ENCODE results near the gene CCDC191.

Gene CCDC191

GRCh38 chr3:114026331-114026730 lies 30.0 kb downstream of the CCDC191 start:
- TF ChIP-seq, protein P1, sequence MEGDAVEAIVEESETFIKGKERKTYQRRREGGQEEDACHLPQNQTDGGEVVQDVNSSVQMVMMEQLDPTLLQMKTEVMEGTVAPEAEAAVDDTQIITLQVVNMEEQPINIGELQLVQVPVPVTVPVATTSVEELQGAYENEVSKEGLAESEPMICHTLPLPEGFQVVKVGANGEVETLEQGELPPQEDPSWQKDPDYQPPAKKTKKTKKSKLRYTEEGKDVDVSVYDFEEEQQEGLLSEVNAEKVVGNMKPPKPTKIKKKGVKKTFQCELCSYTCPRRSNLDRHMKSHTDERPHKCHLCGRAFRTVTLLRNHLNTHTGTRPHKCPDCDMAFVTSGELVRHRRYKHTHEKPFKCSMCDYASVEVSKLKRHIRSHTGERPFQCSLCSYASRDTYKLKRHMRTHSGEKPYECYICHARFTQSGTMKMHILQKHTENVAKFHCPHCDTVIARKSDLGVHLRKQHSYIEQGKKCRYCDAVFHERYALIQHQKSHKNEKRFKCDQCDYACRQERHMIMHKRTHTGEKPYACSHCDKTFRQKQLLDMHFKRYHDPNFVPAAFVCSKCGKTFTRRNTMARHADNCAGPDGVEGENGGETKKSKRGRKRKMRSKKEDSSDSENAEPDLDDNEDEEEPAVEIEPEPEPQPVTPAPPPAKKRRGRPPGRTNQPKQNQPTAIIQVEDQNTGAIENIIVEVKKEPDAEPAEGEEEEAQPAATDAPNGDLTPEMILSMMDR (IDR thresholded peaks at IDR 0.05; ENCODE audit: low read depth, low read length) = no peak
- no peak overlapping the region for H3K4me3 ChIP-seq (ENCODE audit: low read depth, low read length)
- H3K36me3 ChIP-seq = no peaks in the 10 kb centered on the region
- no peak overlapping the region for H3K27ac ChIP-seq
- no peaks in the 10 kb centered on the region for H3K27me3 ChIP-seq (ENCODE audit: insufficient read depth, low read depth, severe bottlenecking)
- no peaks in the 10 kb centered on the region for H3K9me3 ChIP-seq (ENCODE audit: severe bottlenecking)
- DNase-seq = no peak

DNA sequence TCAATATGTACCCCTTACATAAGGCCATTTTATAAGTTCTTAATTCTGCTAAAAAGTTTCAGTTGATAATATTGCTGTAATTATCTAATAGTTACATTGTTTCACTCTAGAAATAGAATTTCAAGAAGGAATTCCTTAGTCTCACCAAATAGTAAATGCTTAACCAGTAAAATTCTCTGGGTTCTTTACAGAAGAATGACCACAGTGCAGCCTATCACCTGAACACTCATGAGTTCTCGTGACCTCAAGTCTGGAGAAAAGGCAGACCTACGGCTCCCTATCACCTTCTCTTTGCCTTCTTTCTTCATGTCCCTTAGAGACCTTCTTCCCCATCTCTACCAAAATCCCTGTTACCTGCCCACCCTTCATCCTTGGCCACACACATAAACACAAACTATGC lies 30.9 kb downstream of the CCDC191 start:
- H3K27ac ChIP-seq = no peak overlapping the region
- TF ChIP-seq, protein P1 (IDR thresholded peaks at IDR 0.05; ENCODE audit: low read depth, low read length) = no peak

GRCh38 chr3:114022145-114022802 lies 34.1 kb downstream of the CCDC191 start:
- Histone ChIP-seq H3K36me3 (no peaks in the 10 kb centered on the region), H3K9me3 (ENCODE audit: severe bottlenecking) (no peaks in the 10 kb centered on the region), H3K27me3 (ENCODE audit: insufficient read depth, low read depth, severe bottlenecking) (no peaks in the 10 kb centered on the region), H3K27ac (no peak overlapping the region), H3K4me3 (ENCODE audit: low read depth, low read length) (no peak overlapping the region)
- TF ChIP-seq, protein P1 (IDR thresholded peaks at IDR 0.05; ENCODE audit: low read depth, low read length) = no peak
- DNase-seq = no peak

More for the DNA sequence above, 30.9 kb downstream of the CCDC191 start:
- Histone ChIP-seq H3K27me3 (ENCODE audit: insufficient read depth, low read depth, severe bottlenecking) (no peaks in the 10 kb centered on the region), H3K4me3 (ENCODE audit: low read depth, low read length) (no peak overlapping the region), H3K36me3 (no peaks in the 10 kb centered on the region), H3K9me3 (ENCODE audit: severe bottlenecking) (no peaks in the 10 kb centered on the region)
- DNase-seq = no peak

- H3K9me3 ChIP-seq (ENCODE audit: severe bottlenecking) = no peaks in the 10 kb centered on the region
- no peak for DNase-seq
- no peak overlapping the region for H3K27ac ChIP-seq
- H3K36me3 ChIP-seq = no peaks in the 10 kb centered on the region
- TF ChIP-seq, protein P1 (IDR thresholded peaks at IDR 0.05; ENCODE audit: low read depth, low read length) = no peak
- H3K27me3 ChIP-seq (ENCODE audit: insufficient read depth, low read depth, severe bottlenecking) = no peaks in the 10 kb centered on the region
- no peak overlapping the region for H3K4me3 ChIP-seq (ENCODE audit: low read depth, low read length)
Measured at GRCh38 chr3:114020907-114021306, 35.4 kb downstream of the CCDC191 start.

GRCh38 chr3:114019486-114019885 lies 36.8 kb downstream of the CCDC191 start:
- no peaks in the 10 kb centered on the region for H3K36me3 ChIP-seq
- H3K27me3 ChIP-seq (ENCODE audit: insufficient read depth, low read depth, severe bottlenecking) = no peaks in the 10 kb centered on the region
- H3K9me3 ChIP-seq (ENCODE audit: severe bottlenecking) = no peaks in the 10 kb centered on the region
- H3K27ac ChIP-seq = no peak overlapping the region
- H3K4me3 ChIP-seq (ENCODE audit: low read depth, low read length) = no peak overlapping the region
- TF ChIP-seq, protein P1 (IDR thresholded peaks at IDR 0.05; ENCODE audit: low read depth, low read length) = no peak
- DNase-seq = no peak

- Histone ChIP-seq H3K9me3 (ENCODE audit: severe bottlenecking) (no peaks in the 10 kb centered on the region), H3K4me3 (ENCODE audit: low read depth, low read length) (no peak overlapping the region), H3K27me3 (ENCODE audit: insufficient read depth, low read depth, severe bottlenecking) (no peaks in the 10 kb centered on the region), H3K27ac (no peak overlapping the region), H3K36me3 (no peaks in the 10 kb centered on the region)
- no peak for DNase-seq
- TF ChIP-seq, protein P1 (IDR thresholded peaks at IDR 0.05; ENCODE audit: low read depth, low read length) = no peak
Measured at GRCh38 chr3:114014211-114014610, 42.1 kb downstream of the CCDC191 start.

All from WERI-Rb-1 (cell line).